Activated CD8-positive, alpha-beta memory T cell treated with anti-CD3 and anti-CD28 coated beads, Interleukin-2, amount 10 ng/mL, durations not matched to agents 7 days and 5 days (primary cell): ENCODE measurements around the gene ETNK1. TPM values are rescaled to one million over a fixed set of nuclear protein-coding genes. Genes with fewer than 3 reads are reported as not detected.

Source experiments
- ATAC-seq: fragments of 150-1000 bp; cut with Tn5 transposase; one replicate; pipeline ENCODE4 v1.10.0; 2021; ENCODE audit warnings: moderate library complexity
- CTCF ChIA-PET: fragments of 350-600 bp; sonication (Branson Sonifier 250); formaldehyde crosslinking; loops from one replicate; lab custom pipeline; 2021; ENCODE audit warnings: antibody characterized with exemption; lab: Charles Lee
- DNase-seq: peaks from one replicate; pipeline ENCODE4 v3.0.0-alpha.2; 2020
- H3K27ac Mint-ChIP-seq: one replicate; pipeline ENCODE4 v1.8.0; 2021; ENCODE audit warnings: mild to moderate bottlenecking, mixed read lengths
- H3K27me3 Mint-ChIP-seq: one replicate; pipeline ENCODE4 v1.8.0; 2021; ENCODE audit warnings: mixed read lengths
- H3K36me3 Mint-ChIP-seq: one replicate; pipeline ENCODE4 v1.8.0; 2021; ENCODE audit warnings: mild to moderate bottlenecking, mixed read lengths
- H3K4me1 Mint-ChIP-seq: one replicate; pipeline ENCODE4 v1.8.0; 2021; ENCODE audit warnings: mixed read lengths
- H3K4me3 Mint-ChIP-seq: one replicate; pipeline ENCODE4 v1.8.0; 2021; ENCODE audit warnings: mild to moderate bottlenecking, moderate library complexity, mixed read lengths
- H3K9me3 Mint-ChIP-seq: one replicate; pipeline ENCODE4 v1.8.0; 2022; ENCODE audit warnings: low read depth, mixed read lengths
- total RNA-seq, 2 experiments: library from RNA; stranded (reverse); gene quantifications; one replicate each; pipeline ENCODE4 v1.2.3, GENCODE V29; 2021

The ETNK1 gene
- total RNA-seq, 2 experiments from 2014 or later = 77.7 to 83.1 TPM

DNA sequence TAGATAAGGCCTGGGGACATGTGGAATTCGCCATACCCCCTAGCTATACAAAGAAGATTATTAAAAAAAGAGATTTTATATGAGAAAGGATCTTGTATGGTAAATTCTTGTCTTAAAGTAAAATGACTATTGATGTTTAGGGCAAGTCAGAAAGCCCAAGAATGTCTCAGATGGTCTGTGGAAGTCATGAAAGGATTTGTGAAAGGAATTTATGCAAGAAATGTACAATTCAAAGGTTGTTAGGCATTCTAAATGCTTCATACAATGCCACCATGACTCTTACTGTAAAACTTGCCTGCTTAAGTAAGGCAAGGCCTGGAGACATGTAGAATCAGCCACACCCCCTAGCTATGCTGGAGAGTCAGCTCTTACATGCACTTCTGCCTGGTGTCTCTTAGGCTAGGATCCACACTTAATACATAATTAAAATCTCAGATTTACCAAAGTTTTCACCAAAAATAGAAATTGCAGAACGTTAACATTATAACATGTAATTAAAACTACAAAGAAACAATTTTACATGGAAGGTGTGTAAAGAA is 8.9 kb upstream of the ETNK1 start:
- no peak for DNase-seq
- Mint-ChIP-seq H3K4me3 (no peak overlapping the region), H3K4me1 (peaks cover 3% of the 10 kb centered on the region), H3K36me3 (peaks cover 6% of the 10 kb centered on the region), H3K27me3 (peaks cover 11% of the 10 kb centered on the region), H3K9me3 (peaks cover 12% of the 10 kb centered on the region), H3K27ac (no peak overlapping the region)
- no peak for ATAC-seq
- CTCF ChIA-PET = interaction anchor here (1.3 kb wide), 1 partner anchor 17 kb away, joined by 3 read pairs; no protein-coding TSS in a partner anchor

DNA sequence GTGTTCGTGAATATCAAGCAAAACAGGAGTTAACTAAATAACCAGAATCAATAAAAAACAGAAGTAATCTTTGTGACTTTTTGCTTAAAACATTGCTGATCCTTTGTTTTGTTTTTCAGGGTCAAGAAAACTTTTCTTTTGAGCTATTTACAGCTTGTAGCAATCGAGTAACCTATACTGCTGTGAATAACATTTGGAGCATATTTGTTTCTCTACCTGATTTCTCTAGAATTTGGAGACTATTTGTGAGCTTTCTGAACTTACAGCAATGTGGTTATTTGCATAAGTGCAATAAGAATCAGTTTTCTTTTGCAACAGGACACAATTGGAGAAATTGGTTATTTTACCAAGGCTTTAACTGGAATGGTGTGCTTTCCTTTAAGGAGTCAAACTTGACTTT is 7.3 kb upstream of the ETNK1 start:
- Mint-ChIP-seq H3K36me3 (peaks cover 6% of the 10 kb centered on the region), H3K4me1 (peaks cover 3% of the 10 kb centered on the region), H3K4me3 (no peak overlapping the region), H3K9me3 (peaks cover 8% of the 10 kb centered on the region), H3K27ac (no peak overlapping the region), H3K27me3 (peaks cover 20% of the 10 kb centered on the region)
- DNase-seq (no peak), ATAC-seq (no peak)
- CTCF ChIA-PET = interaction anchor here (1.3 kb wide), 1 partner anchor 15 kb away, joined by 3 read pairs; no protein-coding TSS in a partner anchor

DNA sequence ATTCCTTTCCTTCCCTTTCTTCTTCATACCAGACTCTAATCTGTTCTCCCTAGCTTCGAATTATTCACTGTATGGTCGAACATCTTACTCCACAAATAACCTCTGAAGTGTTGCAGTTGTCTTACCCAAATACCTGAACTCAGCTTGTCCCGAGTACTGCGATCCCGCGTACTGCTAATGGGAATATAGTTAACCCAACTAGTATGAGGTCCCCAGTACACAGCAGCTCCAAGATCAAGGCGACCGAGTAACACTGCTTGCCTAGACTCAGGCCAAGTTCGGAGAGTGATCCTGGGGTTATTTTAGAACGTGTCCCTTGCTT is 462 bp upstream of the ETNK1 start:
- CTCF ChIA-PET = interaction anchor here (1.0 to 1.9 kb wide), 3 partner anchors 63 to 95 kb away, joined by 3 to 6 read pairs (median 5); partner anchors contain the start of gene C2CD5
- peaks cover 14% of the 10 kb centered on the region for H3K36me3 Mint-ChIP-seq
- ATAC-seq (no peak), DNase-seq (no peak)
- H3K4me3 Mint-ChIP-seq = peak overlapping the region; percentile 87
- peaks cover 21% of the 10 kb centered on the region for H3K27me3 Mint-ChIP-seq
- H3K27ac Mint-ChIP-seq = peak overlapping the region; percentile 85
- H3K9me3 Mint-ChIP-seq = no peaks in the 10 kb centered on the region
- H3K4me1 Mint-ChIP-seq = peaks cover 28% of the 10 kb centered on the region

- Mint-ChIP-seq H3K4me3 (peak overlapping the region; percentile 87), H3K27ac (peak overlapping the region; percentile 85), H3K4me1 (peaks cover 34% of the 10 kb centered on the region), H3K27me3 (peaks cover 16% of the 10 kb centered on the region), H3K9me3 (no peaks in the 10 kb centered on the region), H3K36me3 (peaks cover 16% of the 10 kb centered on the region)
- peak; percentile 54 for DNase-seq
- no peak for ATAC-seq
- CTCF ChIA-PET = interaction anchor here (1.0 to 1.9 kb wide), 3 partner anchors 19 to 81 kb away, joined by 3 to 5 read pairs (median 3); partner anchors contain the start of gene C2CD5
These were observed 857 bp downstream of the ETNK1 start for GRCh38 chr12:22625762-22626294.

DNA sequence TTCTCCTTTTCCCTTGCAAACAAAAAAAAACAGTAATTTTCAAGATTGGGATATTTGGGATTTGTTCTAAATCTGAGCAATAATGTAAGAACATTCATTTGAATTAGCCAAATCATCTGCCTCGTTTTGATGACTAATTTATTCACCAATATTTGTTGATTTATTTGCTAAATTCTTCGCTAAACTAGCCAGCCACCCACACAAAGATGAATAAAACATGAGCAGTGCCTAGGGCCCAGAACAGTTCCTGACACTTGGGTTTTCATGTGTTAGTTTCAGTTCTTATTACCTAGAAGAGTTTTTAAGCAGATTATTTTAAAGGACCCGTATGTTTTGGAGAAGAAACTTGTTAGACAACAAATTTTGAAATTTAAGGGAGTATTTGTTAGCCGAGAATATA is 1.4 kb downstream of the ETNK1 start:
- H3K27ac Mint-ChIP-seq = peak overlapping the region; percentile 85
- H3K4me3 Mint-ChIP-seq = peak overlapping the region; percentile 87
- H3K27me3 Mint-ChIP-seq = peaks cover 10% of the 10 kb centered on the region
- H3K36me3 Mint-ChIP-seq = peaks cover 18% of the 10 kb centered on the region
- peaks cover 37% of the 10 kb centered on the region for H3K4me1 Mint-ChIP-seq
- CTCF ChIA-PET = interaction anchor here (1.0 kb wide), 1 partner anchor 82 kb away, joined by 3 read pairs; the partner anchor contains the start of gene C2CD5
- DNase-seq = no peak
- no peaks in the 10 kb centered on the region for H3K9me3 Mint-ChIP-seq
- ATAC-seq = no peak

DNA sequence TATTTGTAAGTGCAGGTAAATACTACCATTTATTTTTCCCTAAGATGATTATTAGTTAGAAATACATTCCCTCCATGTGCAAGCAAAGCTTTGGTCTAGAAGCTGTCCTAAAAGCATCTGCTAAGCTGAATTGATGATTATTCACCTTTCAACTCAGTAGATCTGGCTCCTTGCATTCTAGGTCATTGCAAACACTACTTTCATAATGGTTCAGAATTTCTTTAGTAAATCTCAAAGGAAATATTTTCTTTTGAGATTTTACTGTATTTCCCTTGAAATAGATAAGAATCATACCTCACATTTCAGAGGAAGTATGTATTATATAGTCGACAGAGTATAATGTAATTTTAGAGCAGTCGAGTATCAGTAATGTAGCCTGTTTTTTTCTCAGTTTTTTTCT is 2.4 kb downstream of the ETNK1 start:
- peaks cover 20% of the 10 kb centered on the region for H3K36me3 Mint-ChIP-seq
- peaks cover 6% of the 10 kb centered on the region for H3K27me3 Mint-ChIP-seq
- CTCF ChIA-PET = interaction anchor here (1.4 kb wide), 1 partner anchor 83 kb away, joined by 6 read pairs; the partner anchor contains the start of gene C2CD5
- peak overlapping the region; percentile 77 for H3K27ac Mint-ChIP-seq
- peak overlapping the region; percentile 87 for H3K4me3 Mint-ChIP-seq
- H3K4me1 Mint-ChIP-seq = peaks cover 41% of the 10 kb centered on the region
- H3K9me3 Mint-ChIP-seq = no peaks in the 10 kb centered on the region
- ATAC-seq (no peak), DNase-seq (no peak)

GRCh38 chr12:22628228-22628627 is 3.3 kb downstream of the ETNK1 start:
- DNase-seq = no peak
- CTCF ChIA-PET = interaction anchor here (1.1 to 1.5 kb wide), 3 partner anchors 57 to 83 kb away, joined by 3 to 6 read pairs (median 3); partner anchors contain the start of gene C2CD5
- H3K4me1 Mint-ChIP-seq = peaks cover 49% of the 10 kb centered on the region
- no peaks in the 10 kb centered on the region for H3K9me3 Mint-ChIP-seq
- peak overlapping the region; percentile 52 for H3K27ac Mint-ChIP-seq
- peaks cover 23% of the 10 kb centered on the region for H3K36me3 Mint-ChIP-seq
- H3K4me3 Mint-ChIP-seq = peak overlapping the region; percentile 87
- ATAC-seq = no peak
- no peaks in the 10 kb centered on the region for H3K27me3 Mint-ChIP-seq

DNA sequence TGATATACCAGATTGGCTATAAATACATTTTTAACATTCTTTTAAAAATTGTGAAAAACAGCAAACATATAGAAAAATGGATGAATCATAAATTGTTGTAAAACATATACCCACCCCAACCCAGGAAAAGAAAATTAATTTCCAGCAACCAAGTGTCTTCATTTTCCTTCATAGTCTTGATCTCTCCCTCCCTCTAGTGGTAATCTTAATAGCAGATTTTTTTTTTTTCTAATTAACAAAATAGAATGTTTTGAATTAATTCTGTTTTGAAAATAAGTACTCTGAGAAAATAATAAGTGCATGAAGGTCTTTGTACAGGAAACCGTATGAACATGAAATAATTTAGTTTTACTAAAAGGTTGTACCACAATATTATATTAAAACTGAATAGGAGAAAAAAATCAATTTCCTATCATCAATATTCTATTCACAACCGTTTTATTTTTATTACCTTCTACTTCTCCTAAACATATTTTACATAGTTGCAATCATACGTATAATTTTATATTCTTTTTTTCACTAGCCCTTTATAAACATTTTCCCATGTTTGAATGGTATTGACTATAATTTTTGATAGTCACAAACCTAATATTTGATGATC is 7.0 kb downstream of the ETNK1 start:
- no peaks in the 10 kb centered on the region for H3K27me3 Mint-ChIP-seq
- H3K4me1 Mint-ChIP-seq = peaks cover 57% of the 10 kb centered on the region
- H3K36me3 Mint-ChIP-seq = peaks cover 28% of the 10 kb centered on the region
- CTCF ChIA-PET = interaction anchor here (1.0 to 1.5 kb wide), 2 partner anchors 87 to 109 kb away, joined by 3 read pairs; partner anchors contain the start of gene C2CD5
- DNase-seq (no peak), ATAC-seq (no peak)
- no peak overlapping the region for H3K27ac Mint-ChIP-seq
- no peaks in the 10 kb centered on the region for H3K9me3 Mint-ChIP-seq
- no peak overlapping the region for H3K4me3 Mint-ChIP-seq

DNA sequence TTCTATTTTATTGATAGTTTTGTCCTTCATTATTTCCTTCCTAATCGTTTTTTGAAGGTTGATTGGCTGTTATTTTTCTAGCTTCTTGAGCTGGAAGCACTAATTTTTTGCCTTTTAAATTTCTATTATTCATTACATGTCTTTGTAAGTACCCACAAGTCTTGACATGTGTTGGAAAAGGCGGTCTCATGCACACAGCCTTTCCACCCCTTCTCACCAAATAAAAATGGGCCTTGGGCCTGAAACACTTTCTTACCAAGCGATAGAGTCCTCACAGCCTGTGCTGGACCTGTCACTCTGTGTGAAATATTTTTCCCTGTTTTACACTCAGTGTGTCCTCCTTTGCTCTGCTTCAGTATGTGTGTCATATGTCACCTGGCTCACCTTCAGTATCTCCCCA is 9.9 kb downstream of the ETNK1 start:
- Mint-ChIP-seq H3K27me3 (no peaks in the 10 kb centered on the region), H3K36me3 (peaks cover 30% of the 10 kb centered on the region), H3K9me3 (no peaks in the 10 kb centered on the region), H3K4me1 (peaks cover 42% of the 10 kb centered on the region), H3K4me3 (no peak overlapping the region), H3K27ac (no peak overlapping the region)
- ATAC-seq (no peak), DNase-seq (no peak)
- CTCF ChIA-PET = no interaction called here

- no peak overlapping the region for H3K27ac Mint-ChIP-seq
- DNase-seq (no peak), ATAC-seq (no peak)
- no peak overlapping the region for H3K4me3 Mint-ChIP-seq
- H3K9me3 Mint-ChIP-seq = no peaks in the 10 kb centered on the region
- H3K4me1 Mint-ChIP-seq = peaks cover 36% of the 10 kb centered on the region
- CTCF ChIA-PET = interaction anchor here (1.0 kb wide), 1 partner anchor 35 kb away, joined by 3 read pairs; no protein-coding TSS in a partner anchor
- H3K27me3 Mint-ChIP-seq = no peaks in the 10 kb centered on the region
- H3K36me3 Mint-ChIP-seq = peaks cover 29% of the 10 kb centered on the region
These were observed 10.8 kb downstream of the ETNK1 start for GRCh38 chr12:22635812-22636211.

DNA sequence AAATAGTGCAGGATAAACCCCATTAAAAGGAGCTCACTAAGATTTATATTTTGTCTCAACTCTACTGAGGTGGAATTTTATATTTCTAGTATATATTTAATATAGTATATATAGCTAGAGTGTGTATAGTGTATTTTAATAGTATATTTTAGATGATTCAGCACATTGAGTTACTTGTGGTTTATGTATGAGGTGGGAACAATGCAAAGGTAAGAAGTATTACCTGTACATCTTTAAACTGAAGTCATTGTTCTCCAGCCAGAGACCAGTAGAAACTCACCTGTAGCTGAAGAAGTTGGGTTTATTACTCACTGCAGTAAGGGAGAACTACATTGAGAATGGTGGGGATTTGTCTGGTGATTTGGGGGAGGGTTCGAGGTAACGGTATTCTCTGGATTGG is 15.9 kb downstream of the ETNK1 start:
- Mint-ChIP-seq H3K36me3 (peaks cover 21% of the 10 kb centered on the region), H3K4me3 (no peak overlapping the region), H3K27me3 (no peaks in the 10 kb centered on the region), H3K9me3 (no peaks in the 10 kb centered on the region), H3K4me1 (peaks cover 12% of the 10 kb centered on the region), H3K27ac (no peak overlapping the region)
- ATAC-seq (no peak), DNase-seq (no peak)
- CTCF ChIA-PET = interaction anchor here (0.6 to 1.4 kb wide), 3 partner anchors 10 to 143 kb away, joined by 3 to 4 read pairs (median 3); no protein-coding TSS in a partner anchor

DNA sequence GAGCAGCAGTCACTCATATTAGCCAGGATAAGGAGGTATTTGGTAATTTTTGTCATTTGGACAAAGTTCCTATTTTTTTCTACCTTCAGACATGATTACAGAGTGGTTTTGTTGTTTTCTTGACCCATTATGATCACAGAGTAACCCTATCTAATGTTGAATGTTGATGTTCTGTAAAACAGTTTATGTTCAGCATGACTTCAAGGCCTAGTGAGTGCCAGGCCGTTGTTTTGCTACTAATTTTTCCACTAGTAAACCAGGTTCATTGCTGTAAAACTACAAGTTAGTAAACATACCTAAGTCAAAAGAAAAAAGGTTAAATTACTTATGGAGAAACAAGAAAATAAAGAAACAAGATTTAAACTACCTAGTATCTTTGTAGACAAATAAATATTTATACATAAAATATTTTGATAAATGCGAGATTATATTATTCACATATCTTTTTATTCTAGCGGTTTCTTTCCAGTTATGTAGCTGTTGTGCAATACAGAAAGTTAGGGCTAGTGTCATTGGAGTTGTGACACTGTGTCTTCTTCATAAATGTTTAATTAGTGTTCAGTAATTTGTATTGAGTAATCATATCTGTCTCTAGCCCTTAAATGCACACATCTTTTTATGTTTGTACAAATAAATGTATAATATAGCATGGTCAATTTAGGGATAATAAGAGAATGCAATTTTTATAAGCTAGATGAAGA is 16.5 kb downstream of the ETNK1 start:
- no peak overlapping the region for H3K27ac Mint-ChIP-seq
- DNase-seq = no peak
- no peak for ATAC-seq
- H3K4me3 Mint-ChIP-seq = no peak overlapping the region
- H3K4me1 Mint-ChIP-seq = peaks cover 10% of the 10 kb centered on the region
- no peaks in the 10 kb centered on the region for H3K9me3 Mint-ChIP-seq
- H3K36me3 Mint-ChIP-seq = peaks cover 21% of the 10 kb centered on the region
- CTCF ChIA-PET = no interaction called here
- no peaks in the 10 kb centered on the region for H3K27me3 Mint-ChIP-seq

DNA sequence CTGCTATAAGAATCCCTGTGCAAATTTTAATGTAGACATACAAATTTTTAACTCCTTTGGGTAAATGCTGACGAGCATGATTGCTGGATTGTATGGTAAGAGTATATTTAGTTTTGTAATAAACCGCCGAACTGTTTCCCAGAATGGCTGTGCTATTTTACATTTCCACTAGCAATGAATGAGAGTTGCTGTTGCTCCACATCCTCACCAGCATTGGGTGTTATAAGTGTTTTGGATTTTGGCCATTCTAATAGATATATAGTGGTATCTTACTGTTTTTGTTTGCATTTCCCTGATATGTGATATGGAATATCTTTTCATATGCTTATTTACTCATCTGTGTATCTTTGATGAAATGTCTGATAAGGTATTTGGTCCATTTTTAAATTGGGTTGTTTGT is 23.7 kb downstream of the ETNK1 start:
- Mint-ChIP-seq H3K36me3 (peaks cover 47% of the 10 kb centered on the region), H3K4me1 (peaks cover 2% of the 10 kb centered on the region), H3K27me3 (no peaks in the 10 kb centered on the region), H3K27ac (no peak overlapping the region), H3K9me3 (no peaks in the 10 kb centered on the region), H3K4me3 (no peak overlapping the region)
- ATAC-seq (no peak), DNase-seq (no peak)
- CTCF ChIA-PET = no interaction called here
